HepG2 (cell line): ENCODE measurements around the gene KRTAP10-9. TPM values are rescaled to one million over a fixed set of nuclear protein-coding genes. Genes with fewer than 3 reads are reported as not detected.

Experiments
- CBX5 ChIP-seq: sonication (generic); formaldehyde crosslinking; IDR thresholded peaks from 2 replicates; pipeline ENCODE4 v1.4.0; 2020; ENCODE audit warnings: missing genetic modification reagents, borderline replicate concordance
- DNMT3B ChIP-seq: conservative IDR thresholded peaks from 2 replicates; pipeline ENCODE4 v1.6.1; 2016; ENCODE audit warnings: missing biosample characterization, control low read depth
- FOXO1 ChIP-seq: sonication (generic); formaldehyde crosslinking; IDR thresholded peaks from 2 replicates; pipeline ENCODE4 v1.4.0; 2020; ENCODE audit warnings: missing genetic modification reagents
- GMEB1 ChIP-seq: sonication (generic); formaldehyde crosslinking; IDR thresholded peaks from 2 replicates; pipeline ENCODE4 v1.5.1; 2020; ENCODE audit warnings: missing genetic modification reagents, mild to moderate bottlenecking, borderline replicate concordance
- IKZF4 ChIP-seq: sonication (generic); formaldehyde crosslinking; IDR thresholded peaks from 2 replicates; pipeline ENCODE4 v1.5.1; 2020; ENCODE audit warnings: borderline replicate concordance, mild to moderate bottlenecking, low read depth, missing genetic modification reagents; ENCODE audit errors: not compliant biosample characterization
- KAT8 ChIP-seq: IDR thresholded peaks from 2 replicates; pipeline ENCODE4 v1.6.1; 2016; ENCODE audit warnings: missing genetic modification reagents, missing compliant biosample characterization
- MLLT10 ChIP-seq: sonication (generic); formaldehyde crosslinking; IDR thresholded peaks from 2 replicates; pipeline ENCODE4 v1.4.0; 2020; ENCODE audit warnings: missing genetic modification reagents
- ZFP36 ChIP-seq: fragments of 150-350 bp; IDR thresholded peaks from 2 replicates; pipeline ENCODE4 v1.6.1; 2018; ENCODE audit warnings: borderline replicate concordance, low read length, low read depth; ENCODE audit not compliant: partially characterized antibody
- ZGPAT ChIP-seq: IDR thresholded peaks from 2 replicates; pipeline ENCODE4 v1.6.1; 2016; ENCODE audit warnings: mild to moderate bottlenecking
- ZIK1 ChIP-seq: sonication (generic); formaldehyde crosslinking; IDR thresholded peaks from 2 replicates; pipeline ENCODE4 v1.5.0; 2020; ENCODE audit warnings: mild to moderate bottlenecking, low read depth, missing genetic modification reagents, borderline replicate concordance
- ZNF180 ChIP-seq: sonication (generic); formaldehyde crosslinking; IDR thresholded peaks from 2 replicates; pipeline ENCODE4 v1.4.0; 2020; ENCODE audit warnings: low read depth, missing genetic modification reagents, borderline replicate concordance
- ZNF484 ChIP-seq: sonication (generic); formaldehyde crosslinking; IDR thresholded peaks from 2 replicates; pipeline ENCODE4 v1.5.1; 2020; ENCODE audit warnings: mild to moderate bottlenecking, low read depth, missing genetic modification reagents, borderline replicate concordance
- ZNF687 ChIP-seq: sonication (generic); formaldehyde crosslinking; IDR thresholded peaks from 2 replicates; pipeline ENCODE4 v1.5.1; 2020; ENCODE audit warnings: mild to moderate bottlenecking, missing genetic modification reagents, moderate library complexity
- ZNF7 ChIP-seq: IDR thresholded peaks from 2 replicates; pipeline ENCODE4 v1.6.1; 2016; ENCODE audit warnings: missing biosample characterization, missing genetic modification reagents
- ZSCAN22 ChIP-seq: sonication (generic); formaldehyde crosslinking; IDR thresholded peaks from 2 replicates; pipeline ENCODE4 v1.4.0; 2020; ENCODE audit warnings: mild to moderate bottlenecking, missing genetic modification reagents
- polyA plus RNA-seq, 8 experiments: library from polyadenylated mRNA; depleted of rRNA in 3 of 8; stranded (reverse) in 7 of 8; unstranded in 1 of 8; fragments of >200 nt; fragmentation: Illumina TruSeq in 4 of 8; extraction: Trizol in 4 of 8; gene quantifications; 2 replicates each; pipeline versions ENCODE4 v1.2.1 to v1.2.3, GENCODE V29; 2011 to 2016; ENCODE audit warnings: low read depth in 4 of 8, missing spikeins in 1 of 8, mixed read lengths in 1 of 8; ENCODE audit not compliant: insufficient read depth in 1 of 8
- total RNA-seq, 5 experiments: library from RNA; depleted of rRNA; stranded (reverse); fragments of >200 nt; fragmentation: Illumina TruSeq; extraction: Trizol; gene quantifications; 2 replicates each; pipeline ENCODE4 v1.2.3, GENCODE V29; 2016; ENCODE audit warnings: low read depth in 1 of 5
- TF ChIP-seq, protein P1 (sequence below): fragments of 450-650 bp; IDR thresholded peaks from 2 replicates; pipeline ENCODE4 v1.6.1; 2017; ENCODE audit warnings: mild to moderate bottlenecking
- TF ChIP-seq, protein P2 (sequence below): sonication (generic); formaldehyde crosslinking; IDR thresholded peaks from 2 replicates; pipeline ENCODE4 v1.5.0; 2020; ENCODE audit warnings: missing genetic modification reagents, mild to moderate bottlenecking, borderline replicate concordance

Gene KRTAP10-9
- total and polyA plus RNA-seq, 2 of the 13 experiments (the other 11 are each of a cell fraction or from before 2014, with no cell fraction given): not detected

- TF ChIP-seq ZIK1 (CRISPR knock-in tag): no peak; the same call in 1 of the 2 replicates
- TF ChIP-seq, protein P1, sequence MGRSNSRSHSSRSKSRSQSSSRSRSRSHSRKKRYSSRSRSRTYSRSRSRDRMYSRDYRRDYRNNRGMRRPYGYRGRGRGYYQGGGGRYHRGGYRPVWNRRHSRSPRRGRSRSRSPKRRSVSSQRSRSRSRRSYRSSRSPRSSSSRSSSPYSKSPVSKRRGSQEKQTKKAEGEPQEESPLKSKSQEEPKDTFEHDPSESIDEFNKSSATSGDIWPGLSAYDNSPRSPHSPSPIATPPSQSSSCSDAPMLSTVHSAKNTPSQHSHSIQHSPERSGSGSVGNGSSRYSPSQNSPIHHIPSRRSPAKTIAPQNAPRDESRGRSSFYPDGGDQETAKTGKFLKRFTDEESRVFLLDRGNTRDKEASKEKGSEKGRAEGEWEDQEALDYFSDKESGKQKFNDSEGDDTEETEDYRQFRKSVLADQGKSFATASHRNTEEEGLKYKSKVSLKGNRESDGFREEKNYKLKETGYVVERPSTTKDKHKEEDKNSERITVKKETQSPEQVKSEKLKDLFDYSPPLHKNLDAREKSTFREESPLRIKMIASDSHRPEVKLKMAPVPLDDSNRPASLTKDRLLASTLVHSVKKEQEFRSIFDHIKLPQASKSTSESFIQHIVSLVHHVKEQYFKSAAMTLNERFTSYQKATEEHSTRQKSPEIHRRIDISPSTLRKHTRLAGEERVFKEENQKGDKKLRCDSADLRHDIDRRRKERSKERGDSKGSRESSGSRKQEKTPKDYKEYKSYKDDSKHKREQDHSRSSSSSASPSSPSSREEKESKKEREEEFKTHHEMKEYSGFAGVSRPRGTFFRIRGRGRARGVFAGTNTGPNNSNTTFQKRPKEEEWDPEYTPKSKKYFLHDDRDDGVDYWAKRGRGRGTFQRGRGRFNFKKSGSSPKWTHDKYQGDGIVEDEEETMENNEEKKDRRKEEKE: no peak
- peak; percentile 100 for TF ChIP-seq ZNF687 (CRISPR knock-in tag)
- TF ChIP-seq GMEB1 (CRISPR knock-in tag): peak; percentile 48; the same call in 1 of the 2 replicates
- no peak for TF ChIP-seq ZNF7 (CRISPR knock-in tag)
- no peak for TF ChIP-seq IKZF4 (CRISPR knock-in tag)
- TF ChIP-seq ZSCAN22 (CRISPR knock-in tag): no peak
- no peak for TF ChIP-seq DNMT3B (CRISPR knock-in tag)
- TF ChIP-seq ZNF180 (CRISPR knock-in tag): no peak
- TF ChIP-seq, protein P2, sequence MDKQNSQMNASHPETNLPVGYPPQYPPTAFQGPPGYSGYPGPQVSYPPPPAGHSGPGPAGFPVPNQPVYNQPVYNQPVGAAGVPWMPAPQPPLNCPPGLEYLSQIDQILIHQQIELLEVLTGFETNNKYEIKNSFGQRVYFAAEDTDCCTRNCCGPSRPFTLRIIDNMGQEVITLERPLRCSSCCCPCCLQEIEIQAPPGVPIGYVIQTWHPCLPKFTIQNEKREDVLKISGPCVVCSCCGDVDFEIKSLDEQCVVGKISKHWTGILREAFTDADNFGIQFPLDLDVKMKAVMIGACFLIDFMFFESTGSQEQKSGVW (CRISPR knock-in tag): no peak
- TF ChIP-seq MLLT10 (CRISPR knock-in tag): no peak
- peak; percentile 79; the same call in 1 of the 2 replicates for TF ChIP-seq CBX5 (CRISPR knock-in tag)
- peak; percentile 94 for TF ChIP-seq FOXO1 (CRISPR knock-in tag)
- no peak for TF ChIP-seq ZNF484 (CRISPR knock-in tag)
- no peak; the same call in none of the 2 replicates for TF ChIP-seq KAT8
- TF ChIP-seq ZGPAT: peak; percentile 84
- no peak for TF ChIP-seq ZFP36
Measured at GRCh38 chr21:44593598-44594405, 33.1 kb upstream of the KRTAP10-9 start (continued).
